ENCODE measurements around the gene MAPKAP1.
"Not testable (repeated sequence)": the region's sequence is repeated elsewhere in the genome, so short reads cannot be mapped to it uniquely, and the experiment has no call there.

MAPKAP1 gene

GRCh38 chr9:125404733-125405132 lies 302.3 kb downstream of the MAPKAP1 start:
- DNase-seq = no peak

DNA sequence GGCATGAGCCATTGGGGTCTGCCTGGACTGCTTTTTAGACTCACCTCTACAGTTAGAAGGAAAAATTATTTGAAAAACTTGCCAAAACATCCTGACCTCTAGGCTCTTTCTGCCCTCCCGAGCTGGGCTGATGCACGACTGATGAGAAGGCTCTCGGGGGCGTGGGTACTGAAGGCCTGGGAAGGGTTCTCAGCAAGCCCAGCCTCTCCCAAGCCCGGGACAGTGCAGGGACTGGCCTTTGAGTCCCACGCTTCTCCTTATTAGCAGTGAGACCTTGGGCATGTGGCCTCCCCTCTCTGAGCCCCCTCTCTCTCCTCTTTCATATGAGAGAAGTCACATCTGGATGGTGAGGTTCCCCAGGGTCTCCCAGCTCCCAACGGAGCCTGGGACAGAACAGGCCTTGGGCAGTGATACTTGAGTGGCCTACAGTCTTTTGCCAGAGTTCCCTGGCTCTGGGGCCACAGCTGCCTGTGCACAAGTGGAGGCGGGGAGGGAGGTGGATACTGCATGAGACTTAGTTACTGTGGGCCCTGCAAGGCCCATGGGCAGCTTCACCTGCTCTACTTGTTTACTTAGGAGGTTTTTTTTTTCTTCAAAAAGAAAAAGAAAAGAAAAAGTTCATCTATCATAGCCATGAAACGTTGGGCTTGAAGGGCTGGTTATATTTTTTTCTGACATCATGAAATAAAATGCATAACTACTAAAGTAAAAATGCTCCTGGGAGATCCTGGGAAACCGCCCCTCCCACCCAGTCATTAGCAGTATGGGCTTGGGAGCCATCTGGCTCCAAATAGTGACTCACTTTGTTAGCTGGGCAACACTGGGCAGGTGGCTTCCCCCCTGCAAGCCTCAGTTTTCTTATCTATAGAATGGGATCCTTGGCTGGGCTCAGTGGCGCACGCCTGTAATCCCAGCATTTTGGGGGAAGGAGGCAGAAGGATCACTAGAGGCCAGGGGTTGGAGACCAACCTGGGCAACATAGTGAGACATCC lies 306.0 kb downstream of the MAPKAP1 start:
- DNase-seq = no peak

DNA sequence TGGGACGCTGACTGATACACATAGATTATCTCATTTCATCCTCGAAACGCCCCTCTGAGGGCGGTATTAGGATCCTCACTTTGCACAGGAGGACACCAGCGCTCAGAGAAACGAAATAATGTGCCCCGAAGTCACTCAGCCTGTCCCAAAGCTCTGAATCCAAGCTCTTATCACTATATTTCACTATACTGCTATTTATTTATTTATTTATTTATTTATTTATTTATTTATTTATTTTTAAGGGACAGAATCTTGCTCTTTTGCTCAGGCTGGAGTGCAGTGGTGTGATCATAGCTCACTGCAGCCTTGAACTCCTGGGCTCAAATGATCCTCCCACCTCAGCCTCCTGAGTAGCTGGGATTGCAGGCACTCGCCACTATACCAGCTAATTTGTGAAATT lies 306.8 kb downstream of the MAPKAP1 start:
- DNase-seq = not testable (repeated sequence)

- DNase-seq = no peak
These were observed 307.3 kb downstream of the MAPKAP1 start for GRCh38 chr9:125399666-125400065.

GRCh38 chr9:125399165-125399564 lies 307.8 kb downstream of the MAPKAP1 start:
- no peak for DNase-seq

DNA sequence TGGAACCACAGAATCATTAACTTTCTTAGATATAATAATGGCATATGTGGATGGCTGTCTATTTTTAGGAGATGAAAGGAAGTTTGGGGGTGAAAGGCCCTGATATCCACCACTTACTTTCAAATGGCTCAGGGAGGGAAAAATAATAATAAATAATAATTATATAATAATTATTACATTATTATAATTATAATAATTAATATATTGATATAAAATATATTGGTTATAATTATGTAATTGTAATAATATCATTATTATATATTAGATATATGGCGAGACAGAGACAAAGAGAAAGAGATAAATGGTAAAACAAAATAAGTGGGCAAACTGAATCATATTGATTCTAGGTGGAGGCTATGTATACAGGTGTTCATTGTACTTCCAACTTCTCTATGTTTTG lies 308.8 kb downstream of the MAPKAP1 start:
- DNase-seq = no peak

DNA sequence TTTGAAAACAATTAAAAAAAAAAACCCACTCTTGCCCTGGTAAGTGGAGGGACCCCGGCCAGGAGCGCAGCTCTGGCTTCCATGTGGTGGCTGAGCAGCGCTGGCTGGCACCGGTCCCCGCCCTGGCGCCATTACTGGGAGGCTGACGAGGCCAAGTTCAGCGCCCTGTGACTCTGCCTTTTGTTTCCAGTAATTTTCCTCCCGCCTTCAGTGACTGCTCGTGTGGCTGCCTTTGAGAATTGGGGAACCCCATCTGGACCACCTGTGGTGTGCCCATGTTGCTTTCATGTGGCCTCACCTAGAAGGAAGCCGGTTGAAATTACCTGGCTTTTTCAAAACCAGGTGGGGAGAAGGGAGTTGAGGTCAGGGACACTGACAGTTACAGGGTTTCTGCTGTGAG lies 309.3 kb downstream of the MAPKAP1 start:
- no peak for DNase-seq

DNA sequence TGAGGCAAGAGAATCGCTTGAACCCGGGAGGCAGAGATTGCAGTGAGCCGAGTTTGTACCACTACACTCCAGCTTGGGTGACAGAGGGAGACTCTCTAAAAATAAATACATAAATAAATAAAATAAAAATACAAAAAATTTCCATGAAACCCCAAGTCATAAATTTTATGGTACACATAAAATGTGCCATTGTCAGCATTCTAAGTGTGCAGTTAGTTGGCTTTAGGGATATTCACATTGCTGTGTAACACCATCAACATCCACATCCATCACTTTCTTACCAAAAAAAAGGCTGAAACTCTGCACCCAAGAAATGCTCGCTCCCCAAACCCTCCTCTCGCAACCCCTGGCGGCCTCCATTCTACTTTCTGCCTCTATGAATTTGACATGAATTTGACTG lies 310.2 kb downstream of the MAPKAP1 start:
- no peak for DNase-seq

DNA sequence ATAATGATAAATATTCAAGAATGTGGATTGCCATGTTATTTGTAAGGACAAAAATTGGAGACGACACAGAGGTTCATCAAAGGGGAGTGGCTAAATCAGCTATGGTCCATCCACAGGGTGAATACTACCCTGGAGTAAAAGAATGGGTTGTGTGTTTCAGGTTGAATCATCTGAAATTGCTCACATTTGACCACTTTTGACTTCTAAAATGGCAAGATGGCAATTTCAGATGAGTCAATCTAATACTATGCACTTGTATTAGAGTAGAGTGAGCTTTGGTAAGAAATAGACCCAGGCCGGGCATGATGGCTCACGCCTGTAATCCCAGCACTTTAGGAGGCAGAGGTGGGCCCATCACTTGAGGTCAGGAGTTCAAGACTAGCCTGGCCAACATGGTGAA lies 313.6 kb downstream of the MAPKAP1 start:
- DNase-seq = no peak

GRCh38 chr9:125391704-125392103 lies 315.3 kb downstream of the MAPKAP1 start:
- DNase-seq = no peak

DNA sequence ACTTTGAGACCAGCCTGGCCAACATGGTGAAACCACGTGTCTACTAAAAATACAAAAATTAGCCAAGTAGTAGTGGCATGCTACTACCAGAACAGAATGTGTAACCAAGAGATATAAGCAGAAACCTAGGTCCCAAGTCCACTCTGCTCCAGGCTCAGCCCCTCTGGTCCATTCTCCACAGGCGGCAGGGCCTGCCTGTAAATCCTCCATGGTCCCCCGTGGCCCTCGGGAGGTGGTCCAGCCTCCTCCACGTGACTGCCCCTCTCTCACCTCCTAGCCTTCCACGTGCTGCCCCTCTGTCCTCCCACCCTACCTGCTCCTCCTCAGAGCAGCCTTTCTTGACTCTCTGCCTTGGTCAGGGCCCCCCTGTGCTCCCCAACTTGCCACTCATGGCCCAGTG lies 318.0 kb downstream of the MAPKAP1 start:
- DNase-seq = no peak

DNA sequence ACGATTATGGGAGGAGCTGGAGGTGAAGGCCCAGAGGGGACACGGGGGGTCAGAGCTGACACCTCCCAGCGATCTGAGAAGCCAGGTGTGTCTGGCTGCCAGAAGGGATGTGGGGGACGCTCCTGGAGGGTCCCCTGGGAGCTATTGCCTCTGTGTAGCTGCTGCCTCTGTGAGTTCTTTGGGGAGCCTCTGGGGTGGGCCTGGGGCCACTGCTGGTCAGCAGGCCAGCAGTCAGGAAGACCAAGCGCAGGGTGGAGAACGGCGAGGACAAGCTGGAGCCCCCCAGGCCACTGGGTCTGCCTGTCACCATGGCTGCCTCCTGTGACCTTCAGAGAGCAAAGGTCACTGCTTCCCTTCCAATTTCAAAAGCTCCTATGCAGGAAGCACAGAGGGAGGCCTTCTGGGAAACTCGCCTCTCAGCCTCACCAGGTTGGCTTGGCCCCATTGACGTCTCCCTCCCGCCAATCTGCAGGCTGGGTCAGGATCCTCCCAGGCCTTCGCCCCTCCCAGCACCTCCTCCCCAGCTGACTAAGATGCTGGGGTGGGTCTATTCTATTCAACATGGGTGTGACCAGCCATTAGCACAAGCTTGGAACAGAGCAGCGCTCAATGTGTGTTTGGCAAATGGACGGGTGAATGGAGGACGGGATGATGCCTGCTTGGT lies 319.0 kb downstream of the MAPKAP1 start:
- no peak for DNase-seq
